ENCODE measurements around the gene CATSPER4.
A peak's percentile ranks its signal among the peaks of the same experiment; 100 is the strongest.

The CATSPER4 gene

GRCh38 chr1:26164861-26165842 is 25.2 kb upstream of the CATSPER4 start:
- DNase-seq: peak; percentile 20 to 77

- no peak for DNase-seq
Observed at GRCh38 chr1:26166719-26167281, 23.6 kb upstream of the CATSPER4 start.

DNA sequence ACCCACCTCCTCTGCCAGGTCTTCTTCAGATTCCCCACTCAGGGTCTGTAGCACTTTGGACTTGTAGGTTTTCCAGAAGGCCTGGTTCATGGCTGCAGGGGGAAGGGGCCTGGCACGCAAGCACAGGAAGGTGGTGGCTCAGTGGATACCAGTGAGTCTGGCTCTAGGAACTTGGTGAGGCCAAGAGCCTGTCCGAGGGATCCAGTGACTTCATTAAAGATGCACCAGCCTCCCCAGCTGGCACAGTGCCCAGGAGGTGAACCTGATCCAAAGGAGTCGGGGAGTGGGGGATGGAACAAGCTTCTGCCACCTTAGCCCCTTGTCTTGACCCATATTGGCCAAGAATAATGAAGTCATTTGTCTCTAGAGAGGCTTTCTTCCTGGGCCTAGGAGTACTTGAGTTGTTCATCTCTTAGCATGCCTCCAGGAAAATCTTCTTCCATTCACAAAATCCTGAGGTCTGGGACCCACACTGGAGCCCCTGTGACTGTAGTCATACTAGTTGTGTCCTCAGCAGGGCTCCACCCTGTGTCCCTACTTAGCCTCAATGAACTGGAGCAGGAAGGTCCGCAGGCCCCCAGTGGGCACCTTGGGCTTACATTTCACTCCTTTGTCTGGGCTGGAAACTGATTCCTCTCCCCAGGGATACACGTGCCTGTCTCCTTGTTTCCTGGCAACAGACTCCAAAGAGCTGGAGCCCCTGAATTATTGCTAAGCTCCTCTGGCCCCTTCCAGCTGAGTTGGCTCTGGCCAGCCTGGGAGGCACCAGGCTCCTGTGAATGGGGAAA is 21.8 kb upstream of the CATSPER4 start, which contains the start of gene C1orf232:
Gene C1orf232 (minus strand): TSS at position 554 of the 788 bp plus-strand sequence. CDS start 464 bp downstream, at position 90.
- DNase-seq: peak; percentile 55 to 80

GRCh38 chr1:26169198-26169554 is 21.2 kb upstream of the CATSPER4 start:
- no peak for DNase-seq

DNA sequence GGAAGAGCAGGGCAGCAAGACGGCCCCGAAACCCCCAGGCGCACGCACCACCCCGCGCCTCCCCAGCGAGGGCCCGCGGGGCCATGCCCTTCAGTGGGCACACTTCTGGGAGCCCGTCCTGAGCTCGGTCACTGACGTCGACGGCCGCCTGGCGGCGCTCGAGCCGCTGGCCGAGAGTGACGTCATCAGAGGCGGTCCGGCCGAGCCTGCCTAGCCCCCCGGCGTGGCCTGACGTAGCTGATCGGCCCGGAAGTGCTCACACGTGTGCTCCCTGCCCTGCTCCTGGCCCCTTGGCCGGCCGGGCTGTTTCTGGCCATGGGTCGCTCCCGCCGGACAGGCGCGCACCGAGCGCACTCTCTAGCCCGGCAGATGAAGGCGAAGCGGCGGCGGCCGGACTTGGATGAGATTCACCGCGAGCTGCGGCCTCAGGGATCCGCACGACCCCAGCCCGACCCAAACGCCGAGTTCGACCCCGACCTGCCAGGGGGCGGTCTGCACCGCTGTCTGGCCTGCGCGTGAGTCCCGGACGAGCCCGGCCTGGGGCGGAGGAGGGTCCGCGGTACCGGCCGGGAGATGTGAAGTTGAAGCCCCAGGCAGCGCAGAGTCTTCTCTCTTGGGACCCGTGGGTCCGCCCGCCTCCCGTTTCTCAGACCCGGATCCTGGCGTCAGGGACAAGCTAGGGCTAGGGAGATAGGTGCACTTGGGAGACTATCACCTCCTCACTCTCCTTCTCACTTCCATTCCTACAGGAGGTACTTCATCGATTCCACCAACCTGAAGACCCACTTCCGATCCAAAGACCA is 20.5 kb upstream of the CATSPER4 start, which contains the start of gene ZNF593:
Gene ZNF593 (plus strand): TSS at position 240 of the 803 bp plus-strand sequence. CDS start 76 bp downstream, at position 316.
- peak; percentile 46 to 85 for DNase-seq

GRCh38 chr1:26170472-26170821 is 20.0 kb upstream of the CATSPER4 start:
- DNase-seq: no peak

DNA sequence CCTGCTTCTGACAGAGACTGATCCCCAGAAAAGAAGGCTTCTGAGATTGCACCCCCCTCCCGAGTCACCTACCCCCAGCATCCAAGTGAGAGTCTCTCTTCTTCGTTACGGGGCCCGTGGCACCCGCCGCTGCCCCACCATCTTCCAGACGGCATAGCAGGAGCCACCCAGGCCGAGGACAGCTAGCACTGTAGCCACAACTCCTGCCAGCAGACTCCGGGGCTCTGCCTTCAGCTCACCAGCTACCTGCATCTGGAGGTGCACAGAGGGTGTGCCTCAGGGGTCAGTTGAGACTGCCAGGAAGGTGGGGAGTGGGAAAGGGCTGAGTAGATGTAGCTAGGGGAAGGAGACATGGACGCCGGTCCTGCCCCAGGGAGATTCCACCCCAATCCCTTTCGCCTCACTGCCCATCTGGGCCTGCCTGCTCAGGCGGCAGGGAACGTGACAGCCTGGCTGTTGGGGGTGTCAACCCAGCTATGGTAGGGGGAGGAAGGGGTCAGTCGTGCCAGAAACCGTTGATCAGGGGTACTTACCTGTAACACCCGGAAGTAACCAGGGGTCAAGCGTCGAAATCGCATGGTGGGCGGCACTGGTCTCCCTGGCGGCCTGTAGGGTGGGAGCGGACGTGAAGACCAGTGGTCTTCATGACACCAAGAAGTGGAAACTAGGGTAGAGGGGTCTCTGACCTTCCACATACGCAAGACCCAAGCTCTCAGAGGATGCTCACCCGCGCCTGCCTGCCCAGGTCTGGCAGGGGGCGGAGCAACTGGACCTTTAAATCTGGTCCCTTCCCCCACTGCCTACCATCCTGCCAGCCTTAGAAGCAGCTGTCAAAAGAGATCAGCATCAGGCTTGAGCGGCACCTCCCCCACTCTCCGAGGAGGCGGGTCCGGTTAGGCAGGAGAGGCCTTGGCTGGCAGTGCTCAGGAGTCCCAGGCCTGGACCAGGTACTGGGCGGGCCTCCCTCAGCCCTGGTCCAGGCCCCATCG is 19.0 kb upstream of the CATSPER4 start, which contains the start of gene ZNF593OS:
Gene ZNF593OS (minus strand): TSS at position 749 of the 989 bp plus-strand sequence. CDS start 171 bp downstream, at position 578.
- DNase-seq: no peak

GRCh38 chr1:26175346-26175745 is 15.1 kb upstream of the CATSPER4 start:
- no peak for DNase-seq

DNA sequence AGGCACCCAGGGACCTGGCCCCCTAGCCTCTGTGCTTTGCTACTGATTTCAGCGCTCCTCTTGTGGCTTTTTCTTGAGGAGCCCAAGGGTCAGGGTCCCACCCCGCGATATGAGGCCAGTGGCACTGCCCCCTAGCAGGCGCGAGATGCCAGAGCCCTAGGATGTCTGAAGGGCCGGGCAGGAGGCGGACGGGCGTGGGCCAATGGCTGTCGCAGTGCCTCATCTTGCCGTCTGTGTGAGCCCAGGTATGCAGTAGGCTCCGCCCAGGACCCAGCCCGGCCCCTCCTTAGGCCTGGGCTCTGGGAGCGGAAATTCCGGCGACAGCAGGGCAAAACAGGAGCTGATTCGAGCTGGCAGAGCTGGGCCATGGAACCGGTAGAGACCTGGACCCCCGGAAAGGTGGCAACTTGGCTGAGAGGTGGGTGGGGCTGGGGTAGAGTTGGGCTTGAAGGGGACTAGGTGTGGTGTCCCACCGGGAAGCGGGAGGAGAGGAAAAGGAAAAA is 13.2 kb upstream of the CATSPER4 start, which contains the start of gene CNKSR1:
Gene CNKSR1 (plus strand): TSS at position 310 of the 503 bp plus-strand sequence. CDS start 57 bp downstream, at position 367.
- no peak for DNase-seq

DNA sequence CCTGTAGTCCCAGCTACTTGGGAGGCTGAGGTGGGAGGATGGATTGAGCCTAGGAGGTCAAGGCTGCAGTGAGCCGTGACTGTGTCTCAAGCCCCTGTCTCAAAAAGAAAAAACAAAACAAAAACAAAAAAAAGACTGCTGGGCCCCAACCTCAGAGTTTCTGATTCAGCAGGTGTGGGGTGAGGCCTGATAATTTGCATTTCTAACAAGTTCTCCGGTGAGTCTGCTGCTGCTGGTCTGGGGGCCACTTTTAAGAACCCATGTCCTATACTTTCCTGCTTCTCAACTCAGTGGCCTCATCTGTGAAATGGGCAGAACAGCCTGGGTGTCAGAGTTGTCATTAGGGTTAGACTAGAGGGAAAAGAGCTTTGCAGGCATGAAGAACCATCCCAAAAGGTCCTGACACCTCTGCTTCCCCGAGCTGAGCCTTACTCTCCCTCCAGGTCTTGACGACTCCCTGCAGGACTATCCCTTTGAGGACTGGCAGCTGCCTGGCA is 10.3 kb upstream of the CATSPER4 start:
- DNase-seq: no peak

- no peak for DNase-seq
Observed at GRCh38 chr1:26181586-26182382, 8.6 kb upstream of the CATSPER4 start.

DNA sequence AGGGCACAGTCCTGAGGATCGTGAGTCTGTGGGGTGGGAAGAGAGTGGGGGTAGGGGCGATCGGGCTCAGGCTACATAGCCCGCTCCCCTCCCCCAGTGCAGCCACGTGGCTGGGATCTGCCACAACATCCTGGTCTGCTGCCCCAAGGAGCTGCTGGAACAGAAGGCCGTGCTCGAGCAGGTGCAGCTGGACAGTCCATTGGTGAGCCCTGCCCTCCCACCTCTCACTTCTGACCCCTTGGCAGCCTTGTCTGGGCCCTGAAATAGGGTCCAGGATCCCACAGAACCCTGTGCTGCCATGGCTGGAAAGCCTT is 8.1 kb upstream of the CATSPER4 start:
- no peak for DNase-seq

DNA sequence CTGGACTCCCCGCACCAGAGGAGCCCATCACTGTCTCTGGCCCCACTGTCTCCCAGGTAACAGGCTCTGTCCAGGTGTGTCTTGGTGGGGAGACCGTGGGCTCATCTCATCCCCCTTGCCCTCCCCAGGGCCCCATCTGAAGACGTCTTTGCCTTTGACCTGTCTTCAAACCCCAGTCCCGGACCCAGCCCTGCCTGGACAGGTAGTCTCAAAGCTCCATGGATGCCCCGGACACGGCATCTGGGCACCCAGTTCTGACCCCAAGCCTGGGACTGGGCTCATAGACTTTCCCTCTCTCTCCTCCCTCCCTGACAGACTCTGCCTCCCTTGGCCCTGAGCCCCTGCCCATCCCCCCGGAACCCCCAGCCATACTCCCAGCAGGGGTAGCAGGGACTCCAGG is 6.3 kb upstream of the CATSPER4 start:
- DNase-seq: no peak

DNA sequence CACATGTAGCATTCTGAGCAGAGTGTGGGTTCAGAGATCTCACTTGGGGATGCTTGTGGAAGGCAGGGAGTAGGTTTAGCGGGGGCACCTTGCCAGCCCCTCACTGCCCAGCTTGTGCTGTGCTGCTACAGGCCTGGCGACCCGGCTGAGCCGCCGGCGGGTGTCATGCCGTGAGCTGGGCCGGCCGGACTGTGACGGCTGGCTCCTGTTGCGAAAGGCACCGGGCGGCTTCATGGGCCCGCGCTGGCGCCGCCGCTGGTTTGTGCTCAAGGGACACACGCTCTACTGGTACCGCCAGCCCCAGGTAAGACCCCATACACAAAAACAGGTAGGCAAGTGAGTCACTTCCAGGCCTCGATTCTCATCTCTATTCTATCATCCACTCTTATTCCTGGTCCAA is 5.5 kb upstream of the CATSPER4 start:
- DNase-seq: no peak

- DNase-seq: no peak
Observed at GRCh38 chr1:26187882-26188281, 2.5 kb upstream of the CATSPER4 start.

GRCh38 chr1:26188477-26188876 is 1.9 kb upstream of the CATSPER4 start:
- no peak for DNase-seq

DNA sequence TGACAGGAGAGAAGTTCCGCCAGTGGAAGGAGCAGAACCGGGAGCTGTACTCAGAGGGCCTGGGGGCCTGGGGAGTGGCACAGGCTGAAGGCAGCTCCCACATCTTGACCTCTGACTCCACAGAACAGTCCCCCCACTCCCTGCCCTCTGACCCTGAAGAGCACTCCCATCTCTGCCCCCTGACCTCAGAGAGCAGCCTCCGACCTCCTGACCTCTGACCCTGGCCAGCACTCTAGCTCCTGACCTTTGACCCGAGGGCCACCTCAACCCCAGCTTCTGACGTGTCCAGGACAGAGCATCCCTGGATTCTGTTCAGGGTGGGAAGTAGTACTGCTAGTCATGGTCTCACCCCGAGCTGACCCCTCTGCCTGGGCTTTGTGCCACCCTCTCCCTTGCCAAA is 1.1 kb upstream of the CATSPER4 start:
- no peak for DNase-seq

- DNase-seq: no peak
Observed at GRCh38 chr1:26189751-26190275, 589 bp upstream of the CATSPER4 start.

GRCh38 chr1:26191739-26192138 is 1.3 kb downstream of the CATSPER4 start:
- no peak for DNase-seq

Measured in NCI-H524 (cell line).